HG02642 (cell line): ENCODE measurements around the gene KCNJ11.

Source experiments
- ATAC-seq: cut with Tn5 transposase; IDR thresholded peaks from one replicate; pipeline ENCODE4 v1.9.1; 2021; ENCODE audit warnings: mild to moderate bottlenecking; ENCODE audit not compliant: unreplicated experiment, poor library complexity

The KCNJ11 gene

DNA sequence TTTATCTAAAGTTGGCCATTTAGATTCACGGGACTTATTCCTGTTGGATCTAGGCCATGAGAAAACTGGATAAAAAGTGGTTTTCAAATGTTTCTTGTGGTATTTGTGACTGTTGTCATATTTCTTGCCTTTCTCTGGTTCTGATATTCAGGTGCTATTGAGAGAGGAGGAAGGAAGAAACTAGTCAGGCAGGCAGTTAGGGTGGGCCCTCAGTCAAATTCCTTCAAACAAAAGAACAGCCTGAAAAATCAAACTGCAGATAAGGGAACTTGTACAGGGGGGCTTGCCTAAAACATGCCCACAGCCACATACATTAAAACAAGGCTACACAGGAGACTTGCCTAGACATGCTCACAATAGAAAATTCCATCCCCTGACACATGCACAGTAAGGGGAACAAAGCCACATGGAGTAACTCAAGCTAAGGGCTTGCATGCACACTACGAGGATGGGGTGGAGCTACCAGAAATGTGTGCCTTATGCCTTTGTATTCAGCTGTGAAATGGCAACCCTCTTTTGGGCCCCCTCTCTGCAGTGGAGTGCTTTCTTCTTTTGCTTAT is 18.7 kb downstream of the KCNJ11 start:
- ATAC-seq: no peak

DNA sequence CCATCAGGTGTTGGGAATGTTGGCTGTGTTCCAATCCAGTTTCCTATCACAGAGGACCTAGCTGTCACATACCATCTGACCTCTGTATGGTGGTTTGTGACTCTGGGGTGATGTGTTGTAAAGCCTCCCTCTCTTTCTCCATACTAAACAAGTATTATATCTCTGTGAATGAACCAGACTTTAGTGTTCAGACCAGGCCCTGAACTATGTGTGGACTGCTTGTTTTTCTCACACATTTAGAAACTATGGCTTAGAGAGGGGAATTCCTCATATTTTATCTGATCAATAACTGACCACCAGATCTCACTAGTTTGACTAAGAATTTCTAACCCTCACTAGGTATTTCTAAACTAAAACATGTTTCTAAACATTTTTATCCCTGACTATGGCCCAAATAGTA is 19.4 kb downstream of the KCNJ11 start:
- no peak for ATAC-seq

DNA sequence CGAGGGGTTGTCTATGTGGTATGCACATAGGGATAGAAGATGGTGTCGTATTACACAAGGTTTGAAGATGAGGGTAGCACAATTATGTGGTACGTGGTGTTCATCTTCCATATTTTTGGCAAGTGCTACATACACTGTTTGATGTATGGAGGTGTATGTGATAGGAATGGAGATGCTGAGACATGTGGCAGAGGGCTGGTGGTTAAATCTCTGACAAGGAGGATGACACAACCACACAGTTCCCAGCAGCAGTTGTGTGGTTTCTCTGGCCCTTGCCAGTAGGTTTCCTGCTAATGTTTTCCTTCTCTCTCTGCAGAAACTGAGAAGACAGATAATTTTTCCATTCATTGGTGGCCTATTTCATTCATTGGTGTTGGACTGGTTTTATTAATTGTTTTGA is 19.9 kb downstream of the KCNJ11 start:
- ATAC-seq: no peak

DNA sequence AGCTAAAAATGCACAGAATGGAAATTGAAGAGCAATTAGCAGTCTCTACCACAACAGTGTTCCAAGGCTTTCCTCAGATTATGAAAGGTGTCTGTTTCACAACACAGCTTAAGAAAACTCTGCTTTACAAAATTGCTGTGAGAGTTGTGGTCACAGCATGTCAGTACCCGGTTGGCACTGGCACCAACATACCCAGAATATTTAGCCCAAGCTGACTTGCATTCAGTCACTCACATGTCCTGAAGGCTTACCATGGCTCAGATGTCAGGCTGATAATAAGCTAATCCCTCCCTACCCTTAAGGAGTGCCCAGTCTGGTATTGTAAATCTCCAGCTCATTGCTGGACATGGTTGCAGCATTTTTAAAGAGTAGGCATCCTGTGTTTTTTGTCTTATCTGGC is 22.0 kb downstream of the KCNJ11 start:
- no peak for ATAC-seq

DNA sequence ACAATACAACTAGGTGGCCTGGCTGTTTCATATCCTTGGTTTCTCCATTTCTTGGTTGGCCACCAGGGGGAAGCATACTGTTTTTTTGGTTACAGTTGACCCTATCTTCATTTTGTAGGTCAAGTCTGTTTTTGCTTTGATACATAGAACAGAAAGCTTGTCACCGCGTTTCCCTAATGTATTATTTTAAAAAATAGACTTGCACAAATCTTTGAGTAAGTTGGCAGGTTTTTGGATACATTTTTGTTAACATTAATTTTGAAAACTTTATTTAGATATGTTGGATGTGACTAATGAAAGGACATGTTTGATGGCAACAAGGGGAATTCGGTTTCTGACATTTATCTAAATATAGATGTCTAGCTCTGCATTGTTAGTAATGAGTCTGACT is 33.9 kb downstream of the KCNJ11 start:
- peak; percentile 41 for ATAC-seq

DNA sequence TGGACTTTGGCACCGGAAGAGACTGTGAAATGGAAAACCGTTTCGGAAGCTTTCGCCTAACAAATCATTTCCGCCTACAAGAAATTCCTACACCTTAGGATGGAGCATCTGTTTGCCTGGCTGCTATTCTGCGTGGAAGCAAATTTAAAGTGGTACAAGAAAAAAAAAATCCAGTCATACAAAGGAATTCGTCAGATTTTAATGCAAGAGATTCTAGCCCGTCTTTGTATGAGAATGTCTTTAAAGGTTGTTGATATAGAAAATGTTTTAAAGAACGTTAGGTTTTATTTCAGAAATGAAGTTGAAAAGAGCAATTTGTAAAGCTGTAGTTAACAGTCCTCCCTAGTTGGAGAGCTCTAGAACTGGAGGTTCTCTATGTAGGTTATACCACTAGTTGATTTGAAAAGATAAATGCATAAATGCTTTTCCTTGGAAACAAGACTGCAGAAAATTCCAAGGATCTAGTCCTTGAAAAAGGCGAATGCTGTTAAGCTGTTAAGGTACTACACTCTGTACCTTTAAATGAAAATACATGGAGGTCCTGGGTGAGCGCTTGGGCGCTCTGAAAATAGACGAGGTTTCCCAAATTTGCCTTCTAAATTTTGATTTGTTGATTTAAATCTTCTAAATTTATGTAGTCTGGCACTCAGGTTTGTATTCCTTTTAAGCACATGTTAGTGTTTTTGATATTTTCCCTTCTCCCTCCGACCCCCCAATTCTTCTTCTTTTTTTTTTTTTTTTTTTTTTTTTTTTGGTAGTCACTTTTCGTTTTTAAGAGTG is 34.4 kb downstream of the KCNJ11 start:
- ATAC-seq: no peak

DNA sequence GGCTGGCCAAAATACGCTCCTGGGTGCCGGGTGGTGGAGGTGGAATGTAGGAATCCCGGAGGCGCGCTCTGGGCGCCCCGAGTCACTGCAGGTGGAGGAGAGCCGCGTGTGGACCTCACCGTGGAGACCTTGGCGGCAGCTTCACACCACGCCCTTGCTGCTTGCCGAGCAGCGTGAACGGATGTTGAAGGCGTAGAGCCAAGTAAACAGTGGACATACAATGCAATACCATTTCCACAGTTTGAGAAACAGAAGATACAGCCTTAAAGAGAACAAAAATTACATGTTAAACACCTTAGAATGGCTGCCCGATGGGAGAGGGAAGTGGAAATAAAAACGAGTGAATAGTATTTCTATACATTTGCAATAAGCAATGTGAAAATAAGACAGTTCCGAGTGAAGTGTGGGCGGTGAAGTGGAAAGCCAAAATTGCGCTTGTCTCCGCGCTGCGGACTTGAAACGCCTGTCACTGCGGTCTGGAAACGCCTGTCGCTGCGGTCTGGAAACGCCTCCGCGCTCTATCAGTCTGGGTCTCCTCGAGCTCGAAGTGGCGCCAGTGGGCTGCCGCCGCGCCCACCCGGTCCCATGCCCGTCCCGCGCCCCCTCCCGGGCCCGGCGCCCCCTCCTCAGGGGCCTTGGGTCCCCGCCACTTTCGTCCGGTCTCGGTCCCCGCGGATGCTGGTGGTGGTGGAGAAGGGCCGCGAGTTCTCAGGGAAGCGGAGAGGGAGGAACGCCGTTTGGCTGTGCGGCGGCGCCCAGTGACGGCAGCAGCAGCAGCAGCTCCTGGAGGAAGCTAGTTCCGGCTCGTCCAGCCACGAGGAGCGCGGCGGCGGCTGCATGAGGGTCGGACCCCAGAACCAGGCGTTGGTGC is 35.3 kb downstream of the KCNJ11 start:
- ATAC-seq: peak; percentile 37

DNA sequence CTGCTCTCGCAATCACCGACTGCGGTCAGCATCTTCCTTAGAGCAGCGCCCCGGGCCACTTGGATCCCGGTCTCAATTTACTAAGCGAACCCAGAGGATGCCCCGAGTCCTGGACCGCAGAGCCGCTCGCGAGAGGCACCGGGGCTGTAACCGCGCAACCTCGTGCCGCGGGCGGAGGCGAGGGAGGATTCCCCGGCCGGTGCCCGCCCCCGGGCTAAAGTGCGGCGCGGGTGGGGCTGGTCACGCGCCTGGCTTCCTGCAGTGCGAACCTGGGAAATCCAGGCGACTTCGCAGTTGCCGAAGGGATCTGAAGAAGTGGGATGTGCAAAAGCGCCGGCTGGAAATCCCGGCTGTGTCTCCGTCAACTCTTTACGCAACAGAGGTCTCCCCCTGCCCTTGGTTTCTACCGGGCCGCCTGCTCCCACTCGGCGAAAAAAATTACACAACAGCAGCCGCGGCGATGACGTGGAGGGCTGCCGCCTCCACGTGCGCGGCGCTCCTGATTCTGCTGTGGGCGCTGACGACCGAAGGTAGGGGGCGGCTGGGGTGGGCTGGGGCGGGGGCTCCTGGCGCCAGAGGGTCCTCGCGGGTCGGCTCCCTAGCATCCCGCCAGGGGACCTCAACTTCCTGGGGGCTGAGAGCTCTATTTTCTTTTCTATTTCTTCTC is 36.8 kb downstream of the KCNJ11 start, which contains the start of gene NCR3LG1:
NCR3LG1 (plus strand) TSS at position 291 of the 667 bp plus-strand sequence; CDS start at position 461, 170 bp downstream.
- peak; percentile 42 for ATAC-seq

DNA sequence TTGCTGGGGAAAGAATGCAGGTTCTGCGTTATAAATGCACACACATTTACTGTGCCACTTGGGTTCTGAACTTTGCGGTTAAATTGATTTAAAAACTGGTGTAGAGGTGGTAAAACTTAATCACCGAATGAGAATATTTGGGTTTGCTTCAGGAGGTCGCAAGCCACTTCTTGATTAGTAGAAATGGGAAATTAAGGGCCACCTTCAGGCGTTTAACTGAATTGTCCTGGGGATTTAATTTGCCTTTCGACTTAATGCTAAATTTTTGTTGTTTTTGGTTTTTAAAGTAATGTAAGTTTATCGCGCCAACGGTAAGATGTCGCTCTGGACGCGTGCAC is 37.3 kb downstream of the KCNJ11 start:
- no peak for ATAC-seq

DNA sequence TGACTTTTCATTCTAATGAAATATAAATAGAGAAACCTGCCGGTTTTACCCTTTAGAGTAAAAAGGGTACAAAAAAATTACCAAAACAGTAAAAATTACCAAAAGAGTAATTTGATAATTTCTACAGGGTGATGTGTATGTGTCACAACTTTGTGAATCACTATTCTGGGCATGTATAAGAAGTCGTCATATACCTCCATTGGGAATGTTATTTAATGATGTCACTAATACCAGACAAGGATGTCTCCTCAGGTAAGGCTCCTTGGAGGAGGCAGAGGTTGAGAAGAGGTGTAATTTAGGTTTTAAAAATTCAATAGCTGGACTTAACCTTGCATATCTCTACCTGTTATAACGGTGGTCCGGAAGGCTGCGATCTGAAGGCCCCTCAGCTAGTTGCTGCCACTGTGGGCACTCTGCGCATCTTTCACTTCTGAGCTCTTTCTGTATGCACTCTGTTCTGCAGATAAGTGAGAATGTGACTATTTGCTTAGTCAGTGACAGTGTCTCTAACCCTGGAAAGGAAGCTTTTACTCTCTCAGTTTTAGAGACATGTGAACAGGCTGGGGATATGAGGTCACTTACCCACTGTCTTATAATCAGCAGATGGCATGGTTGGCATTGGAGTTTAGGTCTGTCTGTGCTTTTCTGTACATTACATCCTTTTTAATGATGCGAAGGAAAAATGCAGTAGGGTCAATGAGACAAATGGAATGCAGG is 37.8 kb downstream of the KCNJ11 start:
- no peak for ATAC-seq

DNA sequence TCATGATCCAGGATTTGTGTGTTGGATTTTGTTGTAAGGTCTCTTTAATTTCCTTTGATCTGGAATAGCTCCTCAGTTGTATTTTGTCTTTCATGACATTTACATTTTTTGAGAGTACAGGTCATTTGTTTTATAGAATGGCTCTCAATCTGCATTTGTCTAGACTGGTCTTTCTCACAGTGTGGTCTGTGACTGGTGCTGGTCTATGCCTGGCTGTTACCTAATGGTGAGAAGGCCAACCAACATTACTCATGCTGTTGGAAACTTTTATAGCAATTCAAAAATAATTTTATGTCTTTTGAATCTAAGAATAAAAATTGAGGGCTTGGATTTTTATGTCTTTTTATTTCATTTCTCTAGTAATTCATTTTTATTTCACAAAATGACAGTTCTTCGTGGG is 40.8 kb downstream of the KCNJ11 start:
- ATAC-seq: no peak

DNA sequence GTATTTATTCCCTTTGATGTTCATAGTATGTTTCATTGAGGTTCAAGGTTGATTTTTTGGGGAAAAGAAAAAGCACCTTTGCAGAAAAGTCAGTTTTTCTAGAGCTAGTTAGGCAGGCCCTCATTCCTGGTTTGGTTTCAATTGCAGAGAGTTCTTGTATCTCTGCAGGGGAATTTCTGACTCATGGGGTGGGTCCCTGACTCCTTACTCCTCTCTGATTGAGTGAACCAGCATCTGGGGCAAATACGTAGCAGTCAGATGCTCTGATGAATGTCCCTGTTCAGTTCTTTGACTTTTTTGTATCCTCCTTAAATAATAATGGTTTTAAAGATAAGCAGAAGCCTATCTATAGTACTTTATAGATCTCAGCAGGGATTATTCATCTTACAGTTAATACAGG is 44.6 kb downstream of the KCNJ11 start:
- no peak for ATAC-seq

DNA sequence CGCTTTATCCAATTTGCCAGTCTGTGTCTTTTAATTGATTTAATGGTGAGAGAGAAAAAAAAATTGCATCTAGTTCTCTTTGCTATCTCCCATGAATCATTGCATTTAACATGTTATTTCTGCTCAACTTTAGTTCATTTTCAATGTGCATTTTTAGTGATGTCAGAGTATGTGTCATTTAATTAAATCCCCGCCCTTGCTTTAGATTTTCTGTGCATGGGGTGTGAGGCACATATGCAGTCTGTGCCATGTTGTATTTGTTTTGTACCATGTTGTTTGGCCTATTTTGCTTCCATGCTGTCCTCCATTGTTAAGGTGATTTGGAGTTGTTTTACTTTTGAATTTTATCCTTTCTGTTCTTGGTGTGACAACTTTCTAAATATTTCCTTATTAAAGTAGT is 45.2 kb downstream of the KCNJ11 start:
- ATAC-seq: no peak
